H1 (cell line): Measurements from ENCODE around the gene ZNF646. TPM values are rescaled to one million over a fixed set of nuclear protein-coding genes. Genes with fewer than 3 reads are reported as not detected.
A peak's percentile ranks its signal among the peaks of the same experiment; 100 is the strongest.

Experiments used
- BCL11A ChIP-seq, 2 experiments: IDR thresholded peaks; one replicate each; pipeline ENCODE4 v1.6.1; 2011; ENCODE audit warnings: low read depth in 2 of 2, low read length in 2 of 2, mild to moderate bottlenecking in 2 of 2
- CBX5 ChIP-seq: fragments of 300-800, 300-1000 bp; sonication (generic); IDR thresholded peaks from 2 replicates; pipeline ENCODE4 v1.7.1; 2016; ENCODE audit warnings: antibody characterized with exemption, low read length, low read depth
- CTBP2 ChIP-seq: IDR thresholded peaks from 2 replicates; pipeline ENCODE4 v1.7.0; 2011; ENCODE audit warnings: borderline replicate concordance, mild to moderate bottlenecking, moderate library complexity, mixed read lengths, low read length; ENCODE audit not compliant: insufficient read depth, insufficient read length
- CTCF ChIP-seq, 3 experiments: IDR thresholded peaks; 1 replicate in 2 of 3; 2 replicates in 1 of 3; pipeline versions ENCODE4 v1.5.1 to v1.6.1; 2011; ENCODE audit warnings: low read length in 3 of 3, mild to moderate bottlenecking in 3 of 3, inconsistent platforms in 2 of 3, low read depth in 1 of 3, moderate library complexity in 1 of 3; ENCODE audit not compliant: insufficient read depth in 1 of 3; ENCODE audit errors: control extremely low read depth in 1 of 3
- EZH2 ChIP-seq: fragments of 200-600 bp; sonication (generic); IDR thresholded peaks from 2 replicates; pipeline ENCODE4 v1.7.1; 2012; ENCODE audit warnings: low read depth, mild to moderate bottlenecking, moderate library complexity, low read length, inconsistent platforms; ENCODE audit not compliant: severe bottlenecking
- FOSL1 ChIP-seq: IDR thresholded peaks from 2 replicates; pipeline ENCODE4 v1.6.1; 2011; ENCODE audit warnings: mild to moderate bottlenecking, low read depth, low read length, moderate library complexity; ENCODE audit not compliant: insufficient read depth
- HDAC2 ChIP-seq, 2 experiments: fragments of 300-600 bp in 1 of 2; sonication (generic) in 1 of 2; IDR thresholded peaks; 2 replicates each; pipeline ENCODE4 v1.6.1; 2011 to 2012; ENCODE audit warnings: low read depth in 2 of 2, low read length in 2 of 2, mild to moderate bottlenecking in 2 of 2, moderate library complexity in 2 of 2, borderline replicate concordance in 1 of 2, inconsistent platforms in 1 of 2
- JUN ChIP-seq: IDR thresholded peaks from 2 replicates; pipeline ENCODE4 v1.6.1; 2011; ENCODE audit warnings: low read depth, mild to moderate bottlenecking, improper control_type of control experiment, low read length
- KDM1A ChIP-seq: fragments of 200-600, 300-600 bp; sonication (generic); IDR thresholded peaks from 2 replicates; pipeline ENCODE4 v1.7.1; 2016; ENCODE audit warnings: mild to moderate bottlenecking, low read length, borderline replicate concordance
- MAX ChIP-seq: IDR thresholded peaks from 2 replicates; pipeline ENCODE4 v1.6.1; 2012; ENCODE audit warnings: inconsistent platforms
- POLR2AphosphoS5 ChIP-seq: IDR thresholded peaks from 2 replicates; pipeline ENCODE4 v1.6.1; 2011; ENCODE audit warnings: low read depth, low read length
- POU5F1 ChIP-seq: IDR thresholded peaks from 2 replicates; pipeline ENCODE4 v1.6.1; 2011; ENCODE audit warnings: low read depth, mild to moderate bottlenecking, low read length, moderate library complexity
- SAP30 ChIP-seq: fragments of 300-600 bp; sonication (generic); IDR thresholded peaks from 2 replicates; pipeline ENCODE4 v1.7.1; 2012; ENCODE audit warnings: low read length, moderate library complexity, mild to moderate bottlenecking, inconsistent platforms; ENCODE audit not compliant: insufficient read depth, insufficient replicate concordance
- SIX5 ChIP-seq: IDR thresholded peaks from 2 replicates; pipeline ENCODE4 v1.6.1; 2011; ENCODE audit warnings: mild to moderate bottlenecking, low read depth, low read length
- SP1 ChIP-seq: IDR thresholded peaks from 2 replicates; pipeline ENCODE4 v1.6.1; 2011; ENCODE audit warnings: low read depth, low read length
- SP2 ChIP-seq: IDR thresholded peaks from 2 replicates; pipeline ENCODE4 v1.6.1; 2012; ENCODE audit warnings: mild to moderate bottlenecking, low read length, inconsistent platforms
- SUZ12 ChIP-seq: fragments of 200-600 bp; sonication (generic); IDR thresholded peaks from 2 replicates; pipeline ENCODE4 v1.6.1; 2012; ENCODE audit warnings: mild to moderate bottlenecking, inconsistent platforms, low read length, moderate library complexity, mixed read lengths
- USF2 ChIP-seq: IDR thresholded peaks from 2 replicates; pipeline ENCODE4 v1.6.1; 2011; ENCODE audit warnings: low read length, improper control_type of control experiment
- YY1 ChIP-seq: IDR thresholded peaks from 2 replicates; pipeline ENCODE4 v1.6.1; 2011; ENCODE audit warnings: low read depth, mild to moderate bottlenecking, low read length
- polyA plus RNA-seq, 7 experiments: library from polyadenylated mRNA; depleted of rRNA in 3 of 7; stranded (reverse) in 5 of 7; unstranded in 2 of 7; fragments of >200 nt in 5 of 7; fragments of 200-250 nt in 2 of 7; gene quantifications; 1 replicate in 5 of 7; 2 replicates in 1 of 7; 4 replicates in 1 of 7; pipeline versions ENCODE4 v1.2.1 to v1.2.3, GENCODE V29; 2011 to 2013; ENCODE audit warnings: missing spikeins in 2 of 7, mixed read lengths in 2 of 7
- total RNA-seq: library from RNA; stranded (reverse); fragmentation: NEBNext Ultra II Directional; extraction: Animal tissue kit (Norgen Biotek cat#: 25700); gene quantifications from 2 replicates; pipeline ENCODE4 v1.2.1, GENCODE V29; 2021

The ZNF646 gene
- total and polyA plus RNA-seq, 2 of the 8 experiments (the other 6 are each of a cell fraction or from before 2014, with no cell fraction given): 6.5 to 25.0 TPM

GRCh38 chr16:31073970-31074813 lies at the start of gene ZNF646, which contains the start of gene ZNF668 (continued):
- TF ChIP-seq SUZ12 (no peak), SP1 (peak; percentile 88), KDM1A (no peak), JUN (no peak), EZH2 (no peak), POLR2AphosphoS5 (peak; percentile 53), YY1 (0 out of 2 replicates have a peak, but pooled peaks have one; percentile 2), MAX (peak; percentile 31; the same call in 1 of the 2 replicates), HDAC2 (IDR thresholded peaks at IDR 0.05; ENCODE audit: borderline replicate concordance in 1 of 2, low read depth in 2 of 2, low read length in 2 of 2) (no peak; a peak in 1 of 4 replicates), CTCF (IDR thresholded peaks at IDR 0.05; ENCODE audit: control extremely low read depth in 1 of 3, insufficient read depth in 1 of 3, low read depth in 1 of 3, low read length in 3 of 3) (no peak), CBX5 (no peak), USF2 (no peak), SP2 (no peak), POU5F1 (no peak), SIX5 (peak; percentile 20; the same call in 1 of the 2 replicates), CTBP2 (no peak), FOSL1 (no peak), SAP30 (peak; percentile 84), BCL11A (IDR thresholded peaks at IDR 0.05; ENCODE audit: low read depth in 2 of 2, low read length in 2 of 2) (no peak)
